ENCODE results near the gene CACNA2D3. TPM values are rescaled to one million over a fixed set of nuclear protein-coding genes. Genes with fewer than 3 reads are reported as not detected.

Gene CACNA2D3
- total RNA-seq, 1 donor from 2014 or later, result 17.2 TPM

GRCh38 chr3:54549607-54550220, 427.4 kb downstream of the CACNA2D3 start:
- H3K4me3 ChIP-seq, result no peak overlapping the region
- no peaks in the 10 kb centered on the region for H3K36me3 ChIP-seq
- H3K4me1 ChIP-seq, result no peaks in the 10 kb centered on the region
- intact Hi-C loops (cut with DNase I), result no loop called here
- no peaks in the 10 kb centered on the region for H3K9me3 ChIP-seq
- H3K27me3 ChIP-seq, result no peaks in the 10 kb centered on the region
- TF ChIP-seq CTCF (IDR thresholded peaks at IDR 0.05), result no peak
- no peak for TF ChIP-seq POLR2AphosphoS5 (IDR thresholded peaks at IDR 0.05; ENCODE audit: insufficient read depth in 1 of 2, low read depth in 1 of 2)
- TF ChIP-seq POLR2A (IDR thresholded peaks at IDR 0.05), result no peak
- DNase-seq (ENCODE audit: extremely low spot score in 2 of 2), result peak in 1 of 2 donors; percentile 25
- H3K27ac ChIP-seq, result no peak overlapping the region

- Histone ChIP-seq H3K4me3 (no peak overlapping the region), H3K36me3 (no peaks in the 10 kb centered on the region), H3K4me1 (no peaks in the 10 kb centered on the region), H3K27me3 (no peaks in the 10 kb centered on the region), H3K9me3 (no peaks in the 10 kb centered on the region), H3K27ac (no peak overlapping the region)
- TF ChIP-seq POLR2A (IDR thresholded peaks at IDR 0.05) (no peak), CTCF (IDR thresholded peaks at IDR 0.05) (no peak), POLR2AphosphoS5 (IDR thresholded peaks at IDR 0.05; ENCODE audit: insufficient read depth in 1 of 2, low read depth in 1 of 2) (no peak)
- intact Hi-C loops (cut with DNase I), result no loop called here
- DNase-seq (ENCODE audit: extremely low spot score in 2 of 2), result peak in 1 of 2 donors; percentile 34
Observed at GRCh38 chr3:54550221-54550977, 428.0 kb downstream of the CACNA2D3 start.

GRCh38 chr3:54556630-54557029, 434.3 kb downstream of the CACNA2D3 start:
- intact Hi-C loops (cut with DNase I), result no loop called here
- H3K27me3 ChIP-seq, result no peaks in the 10 kb centered on the region
- H3K4me1 ChIP-seq, result peaks cover 12% of the 10 kb centered on the region
- no peak for DNase-seq (ENCODE audit: extremely low spot score in 2 of 2)
- no peaks in the 10 kb centered on the region for H3K36me3 ChIP-seq
- H3K27ac ChIP-seq, result no peak overlapping the region
- TF ChIP-seq CTCF (IDR thresholded peaks at IDR 0.05) (no peak), POLR2A (IDR thresholded peaks at IDR 0.05) (no peak), POLR2AphosphoS5 (IDR thresholded peaks at IDR 0.05; ENCODE audit: insufficient read depth in 1 of 2, low read depth in 1 of 2) (no peak)
- no peaks in the 10 kb centered on the region for H3K9me3 ChIP-seq
- no peak overlapping the region for H3K4me3 ChIP-seq

GRCh38 chr3:54557538-54558428, 435.4 kb downstream of the CACNA2D3 start:
- peaks cover 12% of the 10 kb centered on the region for H3K4me1 ChIP-seq
- no peak overlapping the region for H3K27ac ChIP-seq
- H3K27me3 ChIP-seq, result no peaks in the 10 kb centered on the region
- no peak overlapping the region for H3K4me3 ChIP-seq
- no peaks in the 10 kb centered on the region for H3K36me3 ChIP-seq
- no peaks in the 10 kb centered on the region for H3K9me3 ChIP-seq
- no peak for DNase-seq (ENCODE audit: extremely low spot score in 2 of 2)
- TF ChIP-seq POLR2AphosphoS5 (IDR thresholded peaks at IDR 0.05; ENCODE audit: insufficient read depth in 1 of 2, low read depth in 1 of 2), result no peak
- no peak for TF ChIP-seq POLR2A (IDR thresholded peaks at IDR 0.05)
- no peak for TF ChIP-seq CTCF (IDR thresholded peaks at IDR 0.05)
- intact Hi-C loops (cut with DNase I), result no loop called here
